Measurements from ENCODE around the gene TERB2.

GRCh38 chr15:44910981-44911625, 45.4 kb upstream of the TERB2 start:
- TF ChIP-seq CTCF (optimal IDR thresholded peaks at IDR 0.05 in 1 of 3, IDR thresholded peaks at IDR 0.05 in 1 of 3, conservative IDR thresholded peaks at IDR 0.05 in 1 of 3; ENCODE audit: extremely low read depth in 1 of 3, insufficient read depth in 2 of 3, low read length in 3 of 3) = no peak
- TF ChIP-seq EZH2 (IDR thresholded peaks at IDR 0.05; ENCODE audit: low read length) = no peak
